ENCODE measurements around the gene SLC23A3.
"Not testable (repeated sequence)": the region's sequence is repeated elsewhere in the genome, so short reads cannot be mapped to it uniquely, and the experiment has no call there.

Gene SLC23A3

DNA sequence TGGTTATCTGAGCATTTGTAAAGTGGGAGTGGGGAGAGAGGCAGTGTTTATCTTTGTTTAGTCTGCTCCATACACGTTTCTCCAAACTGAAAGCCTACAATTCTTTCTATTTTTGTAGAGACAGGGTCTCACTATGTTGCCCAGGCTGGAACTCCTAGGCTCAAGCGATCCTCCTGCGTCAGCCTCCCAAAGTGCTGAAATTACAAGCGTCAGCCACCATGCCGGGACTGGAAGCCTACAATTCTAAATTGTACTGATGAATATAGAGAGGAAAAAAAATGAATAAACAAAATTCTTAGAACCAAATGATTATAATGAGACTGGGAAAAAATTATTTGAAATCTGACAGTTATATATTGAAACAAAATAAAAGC lies 35.3 kb upstream of the SLC23A3 start:
- DNase-seq (ENCODE audit: low spot score): no peak

DNA sequence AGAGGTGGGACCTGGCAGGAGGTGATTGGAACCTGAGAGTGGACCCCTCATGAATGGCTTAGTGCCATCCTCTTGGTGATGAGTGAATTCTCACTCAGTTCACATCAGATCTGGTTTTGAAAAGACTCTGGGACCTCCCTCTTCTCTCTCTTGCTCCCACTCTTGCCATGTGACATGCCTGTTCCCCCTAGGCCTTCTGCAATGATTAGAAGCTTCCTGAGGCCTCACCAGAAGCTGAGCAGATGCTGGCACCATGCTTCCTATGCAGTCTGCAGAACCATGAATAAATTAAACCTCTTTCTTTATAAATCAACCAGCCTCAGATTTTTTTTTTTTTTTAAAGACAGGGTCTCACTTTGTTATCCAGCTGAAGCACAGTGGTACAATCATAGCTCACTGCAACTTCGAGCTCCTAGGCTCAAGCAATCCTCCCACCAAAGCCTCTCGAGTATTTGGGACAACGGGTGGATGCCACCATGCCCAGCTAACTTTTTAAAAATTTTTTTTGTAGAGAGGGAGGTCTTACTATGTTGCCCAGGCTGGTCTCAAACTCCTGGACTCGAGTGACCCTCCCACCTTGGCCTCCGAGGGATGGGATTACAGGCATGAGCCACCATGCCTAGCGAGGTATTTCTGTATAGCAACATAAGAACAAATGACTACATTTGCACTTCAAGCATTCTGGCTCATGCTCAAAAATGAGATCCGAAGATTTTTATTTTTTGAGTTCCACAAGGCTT lies 34.8 kb upstream of the SLC23A3 start:
- DNase-seq (ENCODE audit: low spot score): no peak

DNA sequence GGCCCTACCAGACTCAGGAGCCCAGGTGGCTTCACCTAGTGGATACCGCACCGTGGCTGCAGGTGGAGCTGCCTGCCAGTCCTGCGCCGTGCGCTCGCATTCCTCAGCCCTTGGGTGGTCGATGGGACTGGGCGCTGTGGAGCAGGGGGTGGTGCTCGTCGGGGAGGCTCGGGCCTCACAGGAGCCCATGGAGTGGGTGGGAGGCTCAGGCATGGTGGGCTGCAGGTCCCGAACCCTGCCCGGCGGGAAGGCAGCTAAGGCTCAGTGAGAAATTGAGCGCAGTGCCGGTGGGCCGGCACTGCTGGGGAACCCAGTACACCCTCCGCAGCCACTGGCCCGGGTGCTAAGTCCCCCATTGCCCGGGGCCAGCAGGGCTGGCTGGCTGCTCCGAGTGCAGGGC lies 31.5 kb upstream of the SLC23A3 start:
- not testable (repeated sequence) for DNase-seq (ENCODE audit: low spot score)

DNA sequence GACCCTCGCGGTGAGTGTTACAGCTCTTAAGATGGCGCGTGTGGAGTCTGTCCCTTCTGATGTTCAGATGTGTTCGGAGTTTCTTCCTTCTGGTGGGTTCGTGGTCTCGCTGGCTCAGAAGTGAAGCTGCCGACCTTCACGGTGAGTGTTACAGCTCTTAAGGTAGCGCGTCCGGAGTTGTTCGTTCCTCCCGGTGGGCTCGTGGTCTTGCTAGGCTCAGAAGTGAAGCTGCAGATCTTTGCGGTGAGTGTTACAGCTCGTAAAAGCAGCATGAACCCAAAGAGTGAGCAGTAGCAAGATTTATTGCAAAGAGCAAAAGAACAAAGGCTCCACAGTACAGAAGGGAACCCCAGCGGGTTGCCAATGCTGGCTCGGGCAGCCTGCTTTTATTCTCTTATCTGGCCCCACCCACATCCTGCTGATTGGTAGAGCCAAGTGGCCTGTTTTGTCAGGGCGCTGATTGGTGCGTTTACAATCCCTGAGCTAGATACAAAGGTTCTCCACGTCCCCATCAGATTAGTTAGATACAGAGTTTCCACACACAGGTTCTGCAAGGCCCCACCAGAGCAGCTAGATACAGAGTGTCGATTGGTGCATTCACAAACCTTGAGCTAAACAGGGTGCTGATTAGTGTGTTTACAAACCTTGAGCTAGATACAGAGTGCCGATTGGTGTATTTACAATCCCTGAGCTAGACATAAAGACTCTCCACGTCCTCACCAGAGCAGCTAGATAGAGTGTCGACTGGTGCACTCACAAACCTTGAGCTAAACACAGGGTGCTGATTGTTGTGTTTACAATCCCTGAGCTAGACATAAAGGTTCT lies 30.9 kb upstream of the SLC23A3 start:
- DNase-seq (ENCODE audit: low spot score): not testable (repeated sequence)

DNA sequence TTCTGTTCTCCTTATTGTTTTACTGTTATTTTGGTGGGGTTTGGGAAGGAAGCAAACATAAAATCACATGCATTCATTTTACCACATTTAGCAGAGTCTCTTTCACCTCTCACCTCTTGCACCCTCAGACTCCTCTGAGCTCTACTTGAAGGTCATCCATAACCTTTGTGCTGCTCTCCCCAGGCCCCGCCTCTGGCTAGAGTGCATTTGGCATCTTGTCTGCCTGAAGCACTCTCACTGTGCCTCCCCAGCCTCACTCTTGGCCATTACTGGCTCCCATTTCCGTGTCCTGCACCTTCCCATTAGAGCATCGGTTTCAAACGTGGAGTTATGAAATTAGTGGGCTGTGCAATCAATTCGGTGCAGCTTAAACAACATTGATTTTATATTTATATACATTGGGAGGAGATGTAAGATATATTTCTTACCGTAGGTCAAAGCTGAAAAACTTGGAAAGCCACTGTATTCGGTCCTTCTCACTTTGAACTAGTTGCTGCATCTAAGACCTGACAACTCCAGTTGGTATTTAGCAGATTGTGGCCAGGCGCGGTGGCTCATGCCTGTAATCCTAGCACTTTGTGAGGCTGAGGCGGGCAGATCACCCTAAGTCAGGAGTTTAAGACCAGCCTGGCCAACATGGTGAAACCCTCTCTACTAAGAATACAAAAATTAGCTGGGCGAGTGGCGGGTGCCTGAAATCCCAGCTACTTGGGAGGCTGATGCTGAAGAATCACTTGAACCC lies 29.8 kb upstream of the SLC23A3 start:
- DNase-seq (ENCODE audit: low spot score): no peak

DNA sequence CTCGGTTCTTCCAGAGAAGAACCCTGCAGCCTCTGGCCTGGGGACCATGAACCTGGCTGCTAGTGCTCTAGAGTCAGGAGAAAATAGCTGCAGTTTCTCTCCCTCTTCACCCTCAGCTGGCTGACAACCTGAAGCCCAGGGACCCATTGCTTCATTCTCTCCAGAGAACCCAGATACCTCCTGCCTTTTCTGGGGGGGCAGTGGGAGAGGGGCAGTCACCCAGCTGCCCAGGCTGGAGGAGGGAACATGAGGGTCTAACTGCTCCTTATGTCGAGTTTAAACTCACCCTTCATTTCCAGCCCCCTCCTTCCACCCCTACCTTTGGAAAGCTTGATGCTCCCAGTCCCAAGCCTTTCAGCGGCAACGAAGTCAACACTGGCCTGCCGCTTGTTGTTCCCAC lies 29.1 kb upstream of the SLC23A3 start:
- DNase-seq (ENCODE audit: low spot score): no peak

DNA sequence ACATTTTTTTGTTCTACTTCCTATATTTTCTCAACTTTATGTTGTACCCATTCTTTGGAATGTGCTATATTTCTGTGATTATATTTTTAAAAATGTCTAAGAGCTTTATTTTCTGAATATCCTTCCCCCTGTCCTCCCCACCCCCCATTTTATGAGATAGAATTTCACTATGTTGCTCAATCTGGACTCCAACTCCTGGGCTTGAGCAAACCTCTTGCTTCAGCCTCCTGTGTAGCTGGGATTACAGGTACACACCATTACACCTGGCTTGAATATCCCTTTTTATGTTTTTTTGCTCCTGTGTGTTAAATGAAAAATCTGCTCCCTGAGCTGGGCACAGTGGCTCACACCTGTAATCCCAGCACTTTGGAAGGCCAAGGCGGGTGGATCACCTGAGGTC lies 27.6 kb upstream of the SLC23A3 start:
- no peak for DNase-seq (ENCODE audit: low spot score)

DNA sequence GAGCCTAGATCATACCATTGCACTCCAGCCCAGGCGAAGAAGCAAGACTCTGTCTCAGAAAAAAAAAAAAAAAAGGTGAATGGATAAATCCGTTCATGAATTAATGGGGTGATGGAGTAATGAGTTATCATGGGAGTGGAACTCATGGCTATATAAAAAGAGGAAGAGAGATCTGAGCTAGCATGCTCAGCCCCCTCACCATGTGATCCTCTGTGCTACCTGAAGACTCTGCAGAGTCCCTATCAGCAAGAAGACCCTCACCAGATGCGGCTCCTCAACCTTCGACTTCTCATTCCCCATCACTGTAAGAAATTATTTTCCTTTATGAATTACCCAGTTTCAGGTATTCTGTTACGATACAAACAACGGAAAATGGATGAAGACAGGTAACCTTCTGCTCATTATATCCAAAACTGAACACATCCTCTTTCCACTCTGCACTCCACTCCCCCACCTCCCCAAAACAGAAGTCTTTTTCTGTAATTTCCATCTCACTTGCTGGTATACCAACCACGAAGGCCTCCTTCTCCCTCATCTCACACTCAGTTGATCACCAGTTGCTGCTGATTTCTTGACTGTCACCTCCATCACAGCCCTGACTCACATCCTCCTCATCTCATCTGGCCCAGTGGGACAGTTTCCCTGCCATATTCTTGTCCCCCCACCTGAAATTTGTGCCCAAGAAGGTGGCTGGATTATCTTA lies 17.1 kb upstream of the SLC23A3 start:
- no peak for DNase-seq (ENCODE audit: low spot score)

DNA sequence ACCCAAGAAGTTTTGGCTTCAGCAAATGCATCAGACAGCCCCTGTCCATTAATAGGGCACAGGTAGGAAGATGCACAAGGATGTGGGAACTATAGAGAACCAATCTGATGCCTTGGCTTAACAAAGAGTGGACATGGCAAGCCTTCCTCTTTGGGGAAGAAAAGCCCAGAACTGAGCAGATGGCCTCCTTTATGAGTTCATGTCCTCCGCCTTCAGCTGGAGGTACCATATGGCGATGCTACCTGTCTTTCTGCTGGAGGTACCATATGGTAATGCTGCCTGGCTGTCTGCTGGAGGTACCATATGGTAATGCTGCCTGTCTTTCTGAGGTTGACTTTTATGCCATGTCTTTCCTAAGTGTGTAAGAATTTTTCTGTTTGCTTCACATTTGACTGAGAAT lies 14.3 kb upstream of the SLC23A3 start:
- DNase-seq (ENCODE audit: low spot score): no peak

DNA sequence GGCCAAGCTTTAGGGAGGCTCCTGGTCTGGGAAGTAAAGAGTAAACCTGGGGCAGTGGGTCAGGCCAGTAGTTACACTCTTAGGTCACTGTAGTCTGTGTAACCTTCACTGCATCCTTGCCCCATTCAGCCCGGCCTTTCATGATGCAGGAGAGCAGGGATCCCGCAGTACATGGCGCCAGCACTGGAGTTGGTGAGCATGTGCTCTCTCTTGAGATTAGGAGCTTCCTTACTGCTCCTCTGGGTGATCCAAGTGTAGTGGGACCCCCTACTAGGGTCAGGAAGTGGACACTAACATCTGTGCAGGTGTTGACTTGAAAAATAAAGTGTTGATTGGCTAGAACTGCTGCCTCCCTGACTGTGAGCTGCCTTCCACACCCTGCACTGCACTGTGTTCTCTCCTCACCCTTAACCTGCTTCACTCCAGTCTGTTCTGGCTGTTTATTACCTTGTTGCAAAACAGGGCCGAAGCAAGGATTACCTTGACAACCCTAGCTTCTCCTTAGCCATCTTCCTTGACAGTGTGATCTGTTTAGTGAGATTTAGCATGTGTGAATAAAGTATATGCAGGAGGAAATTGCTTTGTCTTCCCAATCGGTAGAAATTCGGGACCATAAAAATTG lies 13.4 kb upstream of the SLC23A3 start:
- DNase-seq (ENCODE audit: low spot score): no peak

DNA sequence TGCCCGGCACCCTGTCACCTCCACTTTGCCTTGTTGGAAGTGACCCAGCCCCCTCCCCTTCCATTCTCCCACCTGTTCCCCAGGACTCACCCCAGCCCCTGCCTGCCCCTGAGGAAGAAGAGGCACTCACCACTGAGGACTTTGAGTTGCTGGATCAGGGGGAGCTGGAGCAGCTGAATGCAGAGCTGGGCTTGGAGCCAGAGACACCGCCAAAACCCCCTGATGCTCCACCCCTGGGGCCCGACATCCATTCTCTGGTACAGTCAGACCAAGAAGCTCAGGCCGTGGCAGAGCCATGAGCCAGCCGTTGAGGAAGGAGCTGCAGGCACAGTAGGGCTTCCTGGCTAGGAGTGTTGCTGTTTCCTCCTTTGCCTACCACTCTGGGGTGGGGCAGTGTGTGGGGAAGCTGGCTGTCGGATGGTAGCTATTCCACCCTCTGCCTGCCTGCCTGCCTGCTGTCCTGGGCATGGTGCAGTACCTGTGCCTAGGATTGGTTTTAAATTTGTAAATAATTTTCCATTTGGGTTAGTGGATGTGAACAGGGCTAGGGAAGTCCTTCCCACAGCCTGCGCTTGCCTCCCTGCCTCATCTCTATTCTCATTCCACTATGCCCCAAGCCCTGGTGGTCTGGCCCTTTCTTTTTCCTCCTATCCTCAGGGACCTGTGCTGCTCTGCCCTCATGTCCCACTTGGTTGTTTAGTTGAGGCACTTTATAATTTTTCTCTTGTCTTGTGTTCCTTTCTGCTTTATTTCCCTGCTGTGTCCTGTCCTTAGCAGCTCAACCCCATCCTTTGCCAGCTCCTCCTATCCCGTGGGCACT lies 12.7 kb upstream of the SLC23A3 start:
- no peak for DNase-seq (ENCODE audit: low spot score)

DNA sequence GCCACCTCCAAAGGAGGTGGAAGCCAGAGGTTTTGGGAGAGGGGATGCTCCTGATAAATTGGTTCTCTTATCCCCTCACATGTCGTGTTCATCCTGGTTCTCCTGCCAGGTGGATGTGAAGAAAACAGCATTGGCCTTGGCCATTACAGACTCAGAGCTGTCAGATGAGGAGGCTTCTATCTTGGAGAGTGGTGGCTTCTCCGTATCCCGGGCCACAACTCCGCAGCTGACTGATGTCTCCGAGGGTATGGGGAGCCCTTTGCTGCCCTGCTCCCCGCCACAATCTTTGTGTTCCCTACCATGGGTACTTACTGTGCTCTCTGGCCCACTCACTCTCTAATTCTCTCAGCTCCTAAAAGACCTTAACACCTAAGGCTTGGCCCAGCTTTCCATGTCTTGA lies 11.7 kb upstream of the SLC23A3 start:
- no peak for DNase-seq (ENCODE audit: low spot score)

DNA sequence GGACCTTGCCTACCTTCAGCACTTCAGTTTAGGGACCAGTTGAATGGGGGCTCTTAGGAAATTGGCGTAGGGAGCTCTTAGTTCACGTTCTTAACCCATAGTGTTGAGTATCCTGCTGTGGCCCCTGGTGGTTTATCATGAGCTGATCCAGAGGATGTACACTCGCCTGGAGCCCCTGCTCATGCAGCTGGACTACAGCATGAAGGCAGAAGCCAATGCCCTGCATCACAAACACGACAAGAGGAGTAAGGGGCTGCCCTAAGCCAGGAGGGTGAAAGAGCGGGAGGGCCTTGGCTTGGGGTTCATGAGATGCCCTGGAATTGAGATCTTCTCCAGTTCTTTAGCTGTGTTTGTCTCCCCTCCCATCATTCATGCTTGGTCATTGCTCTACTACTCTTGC lies 11.1 kb upstream of the SLC23A3 start:
- DNase-seq (ENCODE audit: low spot score): no peak

DNA sequence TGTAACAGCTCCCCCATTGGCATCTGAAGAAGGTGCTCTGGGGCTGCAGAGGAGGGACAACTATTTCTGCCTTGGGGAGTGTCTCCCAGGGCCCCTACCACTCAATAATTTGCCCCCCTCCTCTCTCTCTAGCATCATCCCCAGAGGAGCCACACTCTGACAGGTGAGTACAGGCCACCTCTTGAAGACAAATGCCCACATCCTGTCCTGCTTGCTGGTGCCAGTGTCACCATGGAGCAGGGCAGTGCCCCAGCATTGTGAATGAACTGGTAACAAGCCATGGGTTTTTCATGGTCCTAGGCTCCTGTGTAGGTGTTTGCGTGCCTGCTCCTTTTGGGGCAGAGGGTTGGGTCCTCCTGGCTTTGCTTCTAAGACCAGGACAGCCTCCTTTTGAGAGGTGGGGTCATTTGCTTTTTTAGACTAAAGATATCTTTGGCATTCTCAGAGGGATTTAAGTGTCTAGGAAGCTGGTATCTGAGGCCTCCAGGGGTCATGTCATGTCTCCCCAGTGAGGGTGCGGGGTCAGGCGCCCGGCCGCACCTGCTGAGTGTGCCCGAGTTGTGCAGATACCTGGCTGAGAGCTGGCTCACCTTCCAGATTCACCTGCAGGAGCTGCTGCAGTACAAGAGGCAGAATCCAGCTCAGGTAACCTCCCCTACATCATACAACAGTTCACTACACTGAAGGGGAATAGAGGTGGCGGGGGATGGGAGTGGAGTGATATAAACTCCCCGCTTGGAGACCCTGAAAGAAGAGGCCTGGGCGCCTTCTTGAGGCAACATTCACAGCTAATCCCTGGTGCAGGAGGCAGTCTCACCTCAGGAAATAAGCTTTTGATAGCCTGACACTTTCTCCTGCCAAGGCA lies 10.0 kb upstream of the SLC23A3 start:
- no peak for DNase-seq (ENCODE audit: low spot score)

DNA sequence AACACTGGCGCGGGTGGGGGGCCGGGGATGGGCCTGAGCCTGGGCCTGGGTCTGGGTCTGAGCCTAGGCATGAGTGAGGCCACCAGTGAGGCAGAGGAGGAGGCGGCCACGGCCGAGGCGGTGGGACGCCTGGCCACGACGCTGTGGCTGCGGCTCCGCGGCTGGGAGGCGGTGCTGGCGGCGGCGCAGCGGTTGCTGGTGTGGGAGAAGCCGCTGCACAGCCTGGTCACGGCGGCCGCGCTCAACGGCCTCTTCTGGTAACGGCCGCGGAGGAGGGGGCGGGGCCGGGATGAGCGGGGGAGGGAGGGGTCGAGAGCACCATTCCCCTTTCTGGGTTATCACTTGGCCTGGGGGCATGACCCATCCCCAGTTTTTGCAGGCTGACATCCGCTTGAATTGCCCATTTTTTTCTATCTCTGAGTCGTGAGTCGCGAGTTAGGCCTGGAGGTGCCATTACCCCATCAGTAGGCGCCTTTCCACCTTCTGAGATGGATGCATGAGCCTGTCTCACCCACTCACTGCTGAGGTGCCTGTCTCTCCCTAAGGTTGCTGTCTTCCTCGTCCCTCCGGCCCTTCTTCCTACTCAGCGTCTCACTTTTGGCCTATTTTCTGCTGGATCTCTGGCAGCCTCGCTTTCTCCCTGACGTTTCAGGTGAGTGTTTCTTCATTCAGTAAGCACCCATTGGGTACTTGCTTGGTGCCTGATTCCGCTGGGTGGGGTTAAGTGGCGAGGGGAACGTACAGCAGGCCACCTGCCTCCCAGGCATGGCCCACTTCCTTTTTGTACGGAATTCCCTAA lies 8.7 kb upstream of the SLC23A3 start:
- peak; percentile 47 for DNase-seq (ENCODE audit: low spot score)

DNA sequence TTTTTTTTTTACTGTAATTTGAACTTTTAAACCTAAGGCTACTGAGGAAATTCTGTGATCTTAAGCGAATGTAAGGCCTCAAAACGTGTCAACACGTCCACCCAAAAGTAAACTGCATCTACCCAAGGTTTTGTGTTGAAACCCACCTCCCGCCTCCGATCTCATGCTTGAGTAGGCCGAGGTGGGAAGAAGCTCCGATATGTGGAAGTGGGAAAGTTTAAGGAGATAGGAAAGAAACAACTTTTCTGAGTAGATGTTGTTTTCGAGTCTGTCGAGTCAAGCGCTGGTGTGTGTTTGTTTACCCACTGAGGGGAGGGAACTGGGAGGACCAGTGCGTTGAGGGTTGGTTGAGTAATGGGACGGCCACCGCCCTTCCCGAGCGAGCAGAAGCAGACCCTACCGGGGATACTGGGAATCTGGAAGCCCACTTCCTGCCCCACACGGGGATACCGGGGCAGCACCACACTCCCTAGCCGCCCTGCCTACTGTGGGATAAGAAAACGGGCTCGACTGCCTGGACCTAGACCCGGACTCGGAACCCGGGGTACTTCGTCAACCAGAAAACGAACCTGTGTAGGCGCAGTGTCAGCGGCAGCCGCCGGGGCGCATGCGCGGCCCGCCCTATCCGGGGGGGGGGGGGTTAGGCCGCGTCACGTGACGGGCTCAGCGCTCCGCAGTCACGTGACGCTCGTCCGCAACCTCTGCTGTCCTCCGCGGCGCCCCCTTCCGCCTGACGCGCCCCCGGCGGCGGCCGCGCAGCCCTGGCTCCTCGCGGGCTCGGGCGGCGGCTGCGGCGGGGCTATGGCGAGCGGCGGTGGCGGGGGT lies 7.9 kb upstream of the SLC23A3 start, which contains the start of gene RETREG2:
Gene RETREG2, plus strand, starts transcription at position 724 of the 825 bp plus-strand sequence. Its CDS starts 78 bp downstream, at position 802.
- DNase-seq (ENCODE audit: low spot score): peak; percentile 99

DNA sequence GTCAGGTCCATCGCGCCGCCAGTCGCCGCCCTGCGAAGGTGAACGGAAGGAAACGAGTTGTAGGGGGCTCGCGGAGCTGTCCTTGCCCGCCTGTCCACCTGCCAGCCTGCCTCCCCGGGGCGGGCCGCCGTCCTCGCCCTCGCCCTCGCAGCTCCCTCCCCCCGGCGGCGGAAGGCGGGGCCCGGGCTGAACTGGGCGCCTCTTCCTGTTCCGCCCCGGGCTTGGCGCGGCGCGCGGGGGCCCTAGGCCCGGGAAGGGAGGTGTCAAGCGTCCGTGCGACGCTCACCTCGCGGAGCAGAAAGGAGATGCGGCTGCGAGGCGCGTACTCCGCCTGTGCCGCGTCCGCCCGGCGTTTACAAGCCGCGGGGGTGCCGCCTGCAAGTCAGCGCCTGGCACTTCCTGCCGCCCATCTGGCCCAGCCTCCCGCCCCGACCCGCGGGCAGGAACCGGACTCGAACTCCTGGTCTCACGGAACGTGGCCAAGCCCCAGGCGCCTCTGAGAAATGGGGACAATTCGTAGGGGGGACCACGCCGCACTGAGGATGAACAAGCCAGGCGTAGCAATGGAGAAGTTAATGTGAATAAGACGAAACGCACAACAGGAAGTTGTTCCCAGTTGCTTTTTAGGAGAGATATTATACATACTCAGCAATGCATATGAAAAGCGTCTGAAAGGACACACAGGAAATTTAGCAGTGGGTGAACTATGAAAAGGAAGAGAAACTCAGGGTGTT lies 7.2 kb upstream of the SLC23A3 start, which contains the start of gene CNPPD1:
Gene CNPPD1, minus strand, starts transcription at position 108 of the 734 bp plus-strand sequence. Its CDS starts 97 bp downstream, at position 11.
- DNase-seq (ENCODE audit: low spot score): peak; percentile 76

Measured in hepatic stellate cell (primary cell).